NCI-H2107 treated with DMSO at 0.1 percent for 48 hours (cell line): ENCODE results near the gene NTHL1.
A peak's percentile ranks its signal among the peaks of the same experiment; 100 is the strongest.

ENCODE experiments used
- DNase-seq: peaks from one replicate; lab custom pipeline; 2025; ENCODE audit not compliant: unreplicated experiment; lab: John Stamatoyannopoulos, UW

The NTHL1 gene

GRCh38 chr16:2031081-2031577 is 16.5 kb downstream of the NTHL1 start:
- DNase-seq = no peak

- DNase-seq = no peak
Observed at GRCh38 chr16:2030036-2030435, 17.6 kb downstream of the NTHL1 start.

DNA sequence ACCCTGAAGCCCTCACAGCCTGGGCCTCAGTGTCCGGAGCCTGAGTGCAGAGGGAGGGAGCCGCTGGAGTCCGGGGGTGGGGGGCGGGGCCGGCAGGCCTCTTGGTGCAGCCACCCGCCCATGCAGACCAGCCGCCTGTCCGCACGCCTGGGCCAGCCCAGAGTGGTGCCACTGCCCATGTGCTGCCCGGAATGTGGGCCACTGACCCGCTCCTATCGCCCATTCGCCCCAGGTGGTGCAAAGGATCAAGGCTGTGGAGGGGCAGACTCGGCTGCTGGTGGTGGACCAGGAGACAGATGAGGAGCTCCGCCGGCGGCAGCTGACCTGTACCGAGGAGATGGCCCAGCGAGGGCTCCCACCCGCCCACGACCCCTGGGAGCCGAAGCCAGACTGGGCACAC is 18.3 kb downstream of the NTHL1 start:
- DNase-seq = no peak

- DNase-seq = peak; percentile 42
Observed at GRCh38 chr16:2028620-2029220, 18.9 kb downstream of the NTHL1 start.

- no peak for DNase-seq
Observed at GRCh38 chr16:2028146-2028545, 19.5 kb downstream of the NTHL1 start.

DNA sequence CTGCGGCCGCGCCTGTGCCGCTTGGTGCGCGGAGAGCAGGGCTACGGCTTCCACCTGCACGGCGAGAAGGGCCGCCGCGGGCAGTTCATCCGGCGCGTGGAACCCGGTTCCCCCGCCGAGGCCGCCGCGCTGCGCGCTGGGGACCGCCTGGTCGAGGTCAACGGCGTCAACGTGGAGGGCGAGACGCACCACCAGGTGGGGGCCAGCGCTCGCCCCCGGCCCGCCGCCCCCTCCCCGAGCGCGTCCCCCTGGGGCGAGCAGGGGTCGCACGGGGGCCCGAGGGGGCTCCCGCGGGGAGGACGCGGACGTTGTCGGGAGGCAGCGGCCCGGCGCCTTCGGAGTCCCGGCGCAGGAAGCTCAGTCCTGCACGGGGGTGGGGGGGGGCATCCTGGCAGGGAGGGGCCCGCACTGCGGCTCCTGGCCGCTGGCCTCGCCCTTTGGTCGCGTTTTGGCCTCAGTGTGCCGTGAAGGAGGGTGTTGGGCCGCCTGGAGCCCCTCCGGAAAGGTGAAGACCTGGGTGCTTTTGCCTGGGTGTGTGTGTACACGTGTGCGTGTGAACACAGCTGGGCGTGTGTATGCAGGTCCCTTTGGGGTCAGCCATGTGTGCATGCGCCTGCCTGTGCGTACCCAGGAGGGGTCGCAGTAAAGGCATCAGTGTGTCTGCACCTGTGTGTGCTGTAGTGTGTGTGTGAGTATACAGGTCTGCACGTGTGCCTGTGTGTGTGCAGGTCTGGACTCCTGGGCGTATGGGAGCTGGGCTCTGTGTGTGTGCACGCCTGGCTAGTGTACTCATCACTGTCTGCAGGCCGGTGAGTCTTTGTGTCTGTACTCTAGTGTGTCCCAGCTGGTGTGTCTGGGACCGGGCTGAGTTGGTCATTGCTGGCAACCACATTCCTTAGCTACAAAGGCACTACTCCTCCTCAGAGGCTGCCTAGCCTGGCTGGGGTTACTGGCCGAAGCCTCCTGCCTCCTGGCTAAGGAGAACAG is 20.3 kb downstream of the NTHL1 start:
- DNase-seq = no peak

DNA sequence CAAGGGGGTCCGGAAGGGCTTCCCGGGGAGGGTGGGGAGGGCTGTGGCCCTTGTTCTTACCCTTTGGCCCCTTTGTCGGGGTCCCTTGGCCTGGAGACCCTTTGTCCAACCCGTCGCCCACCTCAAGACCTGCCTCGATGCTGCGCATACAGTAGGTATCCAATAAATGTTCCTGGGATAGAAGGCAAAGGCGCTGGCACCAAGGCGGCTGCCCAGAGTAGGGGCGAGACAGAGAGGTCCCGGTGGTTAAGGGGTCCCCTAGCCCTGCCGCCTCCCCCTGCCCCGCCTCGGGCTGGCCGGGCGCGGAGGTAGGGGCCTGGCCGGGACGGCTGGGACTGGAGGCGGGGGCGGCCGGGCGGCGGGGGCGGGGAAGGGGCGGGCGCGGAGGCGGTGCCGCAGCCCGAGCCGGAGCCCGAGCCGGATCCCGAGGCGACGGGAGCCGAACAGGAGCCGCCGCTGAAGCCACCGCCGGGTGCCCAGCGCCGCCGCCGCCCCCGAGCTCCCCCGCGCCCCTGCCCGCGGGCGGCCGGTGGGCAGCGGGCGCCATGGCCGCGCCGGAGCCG is 21.1 kb downstream of the NTHL1 start, which contains the start of gene NHERF2:
TSS of gene NHERF2 (plus strand) at position 442 of the 563 bp plus-strand sequence. CDS start at position 546, 104 bp downstream.
- no peak for DNase-seq

GRCh38 chr16:2025878-2026460 is 21.7 kb downstream of the NTHL1 start:
- no peak for DNase-seq

DNA sequence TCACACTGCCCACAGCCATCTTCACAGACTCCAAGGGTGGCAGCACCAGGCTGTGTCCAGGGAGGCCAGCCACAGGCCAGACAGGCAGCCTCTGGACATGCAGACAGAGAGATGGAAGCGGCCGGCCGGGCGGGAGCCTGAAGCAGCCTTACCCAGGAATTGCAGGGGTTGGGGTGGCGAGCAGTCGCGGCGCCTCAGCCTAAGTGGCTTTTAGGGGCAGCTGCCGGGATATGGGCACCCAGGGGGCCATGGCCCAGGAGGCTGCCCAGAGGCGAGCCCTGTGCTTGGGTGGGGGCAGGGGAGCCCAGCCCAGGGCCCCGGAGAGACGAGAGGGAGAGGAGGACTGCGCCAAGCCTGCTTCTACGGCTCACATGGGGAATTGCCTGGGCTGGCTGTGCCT is 22.4 kb downstream of the NTHL1 start:
- DNase-seq = no peak

DNA sequence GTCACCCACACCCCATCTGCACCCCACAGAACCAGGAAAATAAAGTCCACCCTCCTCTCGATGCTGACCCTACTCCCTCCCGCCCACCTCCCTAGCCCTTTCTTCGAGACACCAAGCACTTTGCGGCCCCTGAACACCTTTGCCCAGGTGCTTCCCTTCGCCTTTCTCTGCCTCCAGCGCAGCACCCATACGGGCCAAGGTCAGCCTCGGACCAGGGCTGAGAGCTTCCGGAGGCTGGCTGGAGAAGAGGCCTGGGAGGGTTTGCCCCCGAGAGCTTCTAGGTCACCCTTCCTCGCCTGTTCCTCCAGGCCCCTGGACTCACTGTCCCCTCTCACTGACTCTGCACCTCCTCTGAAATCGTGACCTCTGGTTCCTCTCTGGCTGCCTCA is 23.6 kb downstream of the NTHL1 start:
- no peak for DNase-seq

DNA sequence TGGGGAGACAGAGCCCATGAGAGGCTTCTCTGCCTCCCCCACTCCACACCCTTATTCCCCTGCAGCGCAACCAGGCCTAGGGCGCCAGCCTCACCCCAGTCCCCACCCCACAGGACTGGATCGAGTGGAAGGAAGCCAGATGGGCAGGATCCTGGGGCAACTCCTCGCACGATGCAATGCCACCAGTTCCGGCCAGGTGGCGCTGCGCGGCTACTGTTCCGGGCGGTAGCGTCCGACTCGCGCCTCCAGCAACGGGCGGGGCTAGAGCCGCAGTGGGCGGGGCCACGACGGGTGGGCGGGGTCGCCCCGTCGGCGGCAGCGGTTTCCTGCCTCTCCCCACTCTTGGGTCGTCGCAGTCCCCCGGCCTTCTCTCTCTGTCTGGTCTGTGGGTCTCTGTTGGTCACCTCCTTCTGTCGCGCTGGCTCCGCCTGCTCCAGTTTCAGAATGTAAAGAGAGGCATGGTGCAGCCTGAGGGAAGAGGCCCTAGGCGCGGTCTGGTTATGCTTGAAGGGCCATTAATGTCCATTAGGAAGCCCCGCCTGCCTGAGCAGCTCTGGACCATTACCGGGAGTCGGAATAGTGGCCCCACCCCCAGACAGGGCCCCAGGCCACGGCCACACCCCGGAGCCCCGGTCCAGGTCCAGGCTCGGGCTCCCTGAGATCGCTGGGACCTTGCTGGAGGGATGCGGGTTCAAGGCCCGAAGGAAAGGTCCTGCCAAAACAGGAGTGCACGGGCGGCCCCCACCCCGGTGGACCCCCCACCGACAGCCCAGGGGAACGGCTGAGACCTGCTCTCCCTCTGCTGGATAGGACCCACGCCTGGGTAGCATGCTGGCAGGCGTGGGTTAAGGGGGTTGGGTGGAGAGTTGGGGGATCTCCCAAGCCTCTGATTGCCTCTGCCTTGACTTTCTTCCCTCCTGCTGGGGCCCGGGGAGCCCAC is 24.3 kb downstream of the NTHL1 start:
- peak; percentile 40 for DNase-seq

DNA sequence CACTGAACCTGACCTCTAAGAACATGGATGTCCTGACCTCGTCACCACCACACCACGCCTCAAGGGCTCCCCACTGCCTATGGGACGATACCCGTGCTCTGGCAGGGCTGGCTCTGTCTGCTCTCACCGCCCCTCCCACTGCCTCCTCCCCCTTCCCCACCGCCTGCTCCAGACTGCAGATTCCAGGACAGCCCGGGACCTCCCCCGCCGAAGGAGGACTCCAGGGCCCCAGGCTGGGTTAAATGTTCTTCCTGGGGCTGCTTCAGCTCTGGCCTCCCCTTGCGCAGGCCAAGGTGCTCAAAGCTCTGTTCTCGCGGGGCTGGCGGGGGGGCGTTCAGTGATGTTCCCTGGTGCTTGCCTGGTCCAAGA is 24.9 kb downstream of the NTHL1 start:
- DNase-seq = no peak

DNA sequence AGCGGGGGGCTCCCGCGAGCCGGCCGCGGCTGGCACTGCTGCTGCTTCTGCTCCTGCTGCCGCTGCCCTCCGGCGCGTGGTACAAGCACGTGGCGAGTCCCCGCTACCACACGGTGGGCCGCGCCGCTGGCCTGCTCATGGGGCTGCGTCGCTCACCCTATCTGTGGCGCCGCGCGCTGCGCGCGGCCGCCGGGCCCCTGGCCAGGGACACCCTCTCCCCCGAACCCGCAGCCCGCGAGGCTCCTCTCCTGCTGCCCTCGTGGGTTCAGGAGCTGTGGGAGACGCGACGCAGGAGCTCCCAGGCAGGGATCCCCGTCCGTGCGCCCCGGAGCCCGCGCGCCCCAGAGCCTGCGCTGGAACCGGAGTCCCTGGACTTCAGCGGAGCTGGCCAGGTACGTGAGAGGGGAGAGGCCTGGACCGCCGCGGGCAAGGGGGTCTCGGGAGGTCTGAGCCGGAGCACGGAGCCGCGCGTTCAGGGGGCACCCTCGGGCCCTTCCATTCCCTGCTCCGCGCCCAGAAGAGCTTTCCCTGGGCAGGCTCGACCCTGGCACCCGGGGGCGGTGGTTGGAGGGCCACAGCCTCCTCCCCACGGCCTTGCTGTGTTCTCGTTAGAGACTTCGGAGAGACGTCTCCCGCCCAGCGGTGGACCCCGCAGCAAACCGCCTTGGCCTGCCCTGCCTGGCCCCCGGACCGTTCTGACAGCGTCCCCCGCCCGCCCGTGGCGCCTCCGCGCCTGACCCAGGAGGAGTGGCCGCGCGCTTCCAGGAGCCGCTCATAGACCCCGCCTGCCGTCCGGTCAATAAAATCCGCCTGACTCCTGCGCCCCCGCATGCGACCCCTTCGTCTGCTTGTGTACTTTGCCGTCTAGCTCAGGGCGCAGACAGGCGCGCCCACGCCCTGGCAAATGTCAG is 27.5 kb downstream of the NTHL1 start:
- no peak for DNase-seq

- no peak for DNase-seq
Observed at GRCh38 chr16:2019518-2019920, 28.1 kb downstream of the NTHL1 start, which contains the start of gene NPW. Gene NPW, plus strand, starts transcription at chr16:2019785.

DNA sequence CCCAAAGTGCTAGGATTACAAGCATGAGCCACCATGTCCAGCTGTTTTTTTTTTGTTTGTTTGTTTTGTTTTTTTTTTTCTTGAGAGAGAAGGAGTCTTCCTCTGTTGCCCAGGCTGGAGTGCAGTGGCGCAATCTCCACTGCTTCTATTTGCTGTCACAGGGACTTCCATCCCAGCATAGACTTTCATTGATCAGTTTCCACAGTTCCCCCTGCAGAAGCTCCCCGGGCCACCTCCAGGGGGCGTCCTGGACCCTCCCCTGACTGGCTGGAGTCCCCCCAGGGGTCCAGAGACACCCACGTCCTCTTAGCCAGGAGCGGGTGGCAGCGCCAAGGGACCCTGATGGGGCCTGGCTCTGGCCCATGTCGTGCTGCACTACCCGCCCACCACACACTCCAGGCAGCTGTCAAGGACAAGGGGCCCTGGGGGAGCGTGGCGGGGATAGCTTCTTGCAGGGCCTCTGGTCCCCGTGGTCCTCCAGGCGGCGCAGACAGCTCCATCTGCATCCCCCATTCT is 31.2 kb downstream of the NTHL1 start:
- DNase-seq = no peak

DNA sequence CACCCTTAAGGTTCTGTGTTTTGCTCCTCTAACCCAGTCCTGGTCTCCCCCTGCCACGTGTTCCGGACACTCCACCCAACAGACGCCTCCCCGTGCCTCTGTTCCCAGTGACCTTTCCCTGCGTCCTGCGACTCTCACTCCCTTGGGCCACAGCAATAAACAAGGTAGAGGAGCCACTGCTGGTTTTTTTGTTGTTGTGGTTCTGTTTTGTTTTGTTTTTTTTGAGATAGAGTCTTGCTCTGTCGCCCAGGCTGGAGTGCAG is 31.8 kb downstream of the NTHL1 start:
- DNase-seq = no peak

DNA sequence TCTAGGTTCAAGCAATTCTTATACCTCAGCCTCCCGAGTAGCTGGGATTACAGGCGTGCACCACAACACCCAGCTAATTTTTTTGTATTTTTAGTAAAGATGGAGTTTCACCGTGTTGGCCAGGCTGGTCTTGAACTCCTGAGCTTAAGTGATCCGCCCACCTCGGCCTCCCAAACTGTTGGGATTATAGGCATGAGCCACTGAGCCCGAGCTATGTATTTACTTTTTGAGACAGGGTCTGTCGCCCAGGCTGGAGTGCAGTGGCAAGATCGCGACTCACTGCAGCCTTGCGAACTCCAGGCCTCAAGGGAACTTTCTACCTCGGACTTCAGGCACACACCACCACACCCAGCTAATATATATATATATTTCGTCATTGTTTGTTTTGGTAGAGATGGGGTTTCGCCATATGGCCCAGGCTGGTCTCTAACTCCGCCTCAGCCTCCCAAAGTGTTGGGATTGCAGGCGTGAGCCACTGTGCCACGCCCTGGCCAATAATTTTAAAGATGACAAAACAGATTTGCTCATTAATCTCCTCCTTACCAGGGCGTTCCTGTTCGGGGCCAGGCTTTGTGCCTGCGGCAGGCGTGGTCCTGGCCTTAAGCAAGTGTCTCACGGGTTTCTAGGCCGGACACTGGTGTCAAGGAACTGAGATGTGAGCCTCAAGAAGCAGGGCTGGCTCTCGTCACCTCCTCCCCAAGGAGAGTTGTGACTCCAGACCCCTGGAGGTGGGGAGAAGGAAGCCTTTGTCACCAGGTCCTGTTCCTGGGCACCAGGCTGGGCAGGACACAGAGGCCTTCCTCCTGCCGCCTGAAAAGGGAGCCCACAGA is 32.3 kb downstream of the NTHL1 start:
- no peak for DNase-seq

GRCh38 chr16:2013527-2013926 is 34.1 kb downstream of the NTHL1 start:
- DNase-seq = no peak
